NK-92 treated with Interleukin-12 subunit alpha and Interleukin-12 subunit beta, amount 100 ng/mL, for 24 hours (cell line): ENCODE data around the gene PDYN.

Experiments
- DNase-seq: peaks from one replicate; lab custom pipeline; 2025; lab: John Stamatoyannopoulos, UW

Gene PDYN

DNA sequence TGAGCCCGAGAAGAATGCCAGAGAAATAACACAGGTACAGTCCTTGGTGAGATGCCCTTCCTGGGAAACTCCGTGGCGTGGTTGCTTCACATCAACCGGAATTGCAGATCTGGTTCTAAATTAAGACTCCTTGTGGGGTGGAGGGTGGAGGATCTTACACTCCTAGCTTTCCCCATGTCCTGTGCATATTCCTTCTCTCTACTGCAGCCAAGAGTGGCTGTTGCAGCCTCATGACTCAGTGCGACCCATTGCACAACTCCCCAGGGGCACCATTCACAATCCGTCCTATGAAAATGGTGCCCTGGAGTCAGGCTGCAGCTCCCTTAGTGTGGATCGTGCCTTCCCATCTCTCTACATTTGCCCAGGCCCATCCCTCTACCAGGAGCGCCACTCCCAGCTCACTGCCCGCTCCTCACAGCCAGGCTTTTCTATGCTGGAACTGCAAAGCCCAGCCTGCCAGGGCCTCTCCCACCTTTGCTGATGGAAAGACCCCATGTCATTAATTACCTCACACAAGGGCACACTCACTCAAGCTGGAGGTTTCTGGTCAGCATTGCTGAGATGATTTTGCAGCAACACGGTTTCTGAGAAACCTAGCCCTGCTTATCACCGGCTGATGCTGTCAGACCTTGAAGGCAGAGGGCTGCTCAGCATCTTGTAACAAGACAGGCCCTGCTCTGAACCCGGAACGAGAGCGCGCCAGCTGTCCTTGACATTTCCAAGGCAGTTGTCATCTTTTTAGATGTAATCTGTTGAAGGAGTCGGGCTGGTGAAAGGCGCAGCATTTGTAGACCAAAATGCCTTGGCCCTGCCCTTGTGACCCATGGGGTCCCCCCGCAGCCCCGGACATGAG, 58.9 kb downstream of the PDYN start:
- DNase-seq, result peak; percentile 72

DNA sequence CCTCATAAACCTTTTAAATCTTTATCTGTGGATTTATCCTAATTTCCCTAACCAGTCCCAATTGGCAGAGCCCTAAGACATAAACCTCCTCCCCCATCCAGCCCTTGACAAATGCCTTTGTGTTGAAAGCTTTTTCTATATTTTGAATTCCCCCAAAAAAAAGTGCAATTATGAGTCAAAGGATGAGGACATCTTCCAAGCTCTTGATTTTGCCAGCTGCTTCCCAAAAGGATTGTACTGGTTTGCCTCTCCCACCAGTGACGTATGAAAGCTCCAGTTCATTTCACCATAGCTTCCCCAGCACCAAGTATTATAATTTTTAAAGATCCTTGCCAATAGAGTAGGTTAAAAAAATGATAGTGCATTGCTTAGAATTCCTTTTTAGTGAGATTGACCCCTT, 59.7 kb downstream of the PDYN start:
- DNase-seq, result no peak

DNA sequence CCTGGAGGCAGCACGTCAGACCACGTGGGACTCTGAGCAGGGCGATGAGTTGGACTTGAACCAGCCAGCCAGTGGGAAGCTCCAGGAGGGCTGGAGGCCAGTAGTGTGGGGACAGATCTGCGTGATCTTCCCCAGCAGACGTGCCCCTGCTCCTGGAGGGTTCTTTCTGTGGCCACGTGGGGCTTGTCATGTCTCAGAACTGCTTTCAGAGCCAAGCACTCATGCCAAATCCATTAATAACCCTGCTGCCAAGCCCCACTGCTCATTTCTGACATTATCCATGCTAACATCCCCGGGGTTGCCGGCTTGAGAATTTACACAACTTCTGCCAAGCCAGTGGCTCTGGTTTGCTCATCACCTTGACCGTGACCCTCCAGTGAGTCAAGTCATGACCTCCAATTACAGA, 60.4 kb downstream of the PDYN start:
- no peak for DNase-seq

DNA sequence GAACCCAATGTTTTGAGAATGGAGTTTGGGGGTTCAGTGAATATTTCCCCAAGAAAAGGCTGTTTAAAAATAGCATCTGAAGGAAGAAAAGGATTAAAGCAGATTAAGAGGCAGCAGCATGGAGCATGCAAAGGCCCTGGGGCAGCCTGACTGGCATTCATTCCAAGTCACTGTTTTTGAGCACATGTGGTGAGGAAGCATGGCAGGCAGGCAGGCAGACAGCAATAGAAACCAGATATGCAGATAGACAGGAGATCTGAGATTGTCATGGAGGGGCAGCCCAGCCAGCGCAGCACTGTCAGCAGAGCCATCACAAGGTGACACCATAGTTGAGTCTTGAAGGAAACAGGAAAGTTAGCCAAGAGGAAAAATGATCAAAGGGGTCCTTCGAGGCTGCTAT, 60.9 kb downstream of the PDYN start:
- no peak for DNase-seq

DNA sequence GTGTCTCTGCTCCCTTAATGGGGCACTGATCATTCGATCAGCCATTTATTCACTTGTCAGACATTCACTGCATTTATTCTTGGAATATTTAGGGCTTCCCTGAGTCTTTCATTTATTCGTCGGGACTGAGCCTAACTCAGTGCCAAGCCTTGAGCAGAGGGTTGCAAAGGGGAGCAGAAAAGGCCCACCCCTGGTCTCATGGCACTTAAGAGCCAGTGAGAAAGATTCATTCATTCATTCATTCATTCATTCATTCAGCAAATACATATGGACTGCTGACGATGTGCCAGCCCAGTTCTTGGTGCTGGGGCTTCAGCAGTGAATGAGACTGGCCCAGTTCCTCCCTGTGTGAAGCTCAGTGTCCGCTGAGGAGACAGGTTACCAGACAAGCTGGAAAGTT, 62.0 kb downstream of the PDYN start:
- DNase-seq, result no peak

DNA sequence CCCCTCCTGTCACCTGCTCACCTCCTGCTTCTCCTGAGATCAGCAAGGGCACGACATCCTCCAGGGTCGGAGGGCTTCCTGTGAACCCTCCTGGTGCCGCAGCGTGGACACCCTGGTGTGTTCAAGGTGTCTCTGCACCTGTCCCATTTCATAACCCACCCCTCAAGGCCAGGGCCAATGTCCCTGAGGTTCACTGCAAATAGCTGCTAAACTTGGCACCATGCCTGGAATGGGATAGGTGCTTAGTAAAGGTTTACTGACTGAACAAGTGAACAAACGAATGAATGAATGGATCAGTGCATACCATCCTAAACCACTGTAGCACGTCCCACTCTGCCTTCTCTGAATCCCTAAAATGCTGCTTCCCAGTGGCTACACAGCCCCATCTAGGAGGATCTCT, 63.7 kb downstream of the PDYN start:
- no peak for DNase-seq

DNA sequence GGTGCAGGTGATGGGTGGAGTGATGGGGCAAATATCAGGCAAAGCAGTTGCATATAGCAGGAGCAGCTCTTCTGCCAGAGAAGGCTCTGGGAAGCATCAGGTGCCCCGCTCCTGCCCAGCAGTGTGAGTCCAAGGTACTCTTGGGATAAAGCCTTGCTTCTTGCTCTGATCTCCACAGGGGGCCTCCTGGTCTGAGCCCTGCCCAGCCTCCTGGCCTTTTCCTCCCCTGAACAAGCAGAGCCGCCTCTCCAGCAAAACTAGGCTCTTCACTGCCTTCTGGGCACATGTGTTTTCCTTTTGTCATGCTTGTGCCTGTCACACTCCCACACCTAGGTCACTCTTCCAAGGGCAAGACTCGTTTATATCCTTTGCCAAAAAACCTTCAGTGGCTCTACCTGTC, 64.4 kb downstream of the PDYN start:
- no peak for DNase-seq

DNA sequence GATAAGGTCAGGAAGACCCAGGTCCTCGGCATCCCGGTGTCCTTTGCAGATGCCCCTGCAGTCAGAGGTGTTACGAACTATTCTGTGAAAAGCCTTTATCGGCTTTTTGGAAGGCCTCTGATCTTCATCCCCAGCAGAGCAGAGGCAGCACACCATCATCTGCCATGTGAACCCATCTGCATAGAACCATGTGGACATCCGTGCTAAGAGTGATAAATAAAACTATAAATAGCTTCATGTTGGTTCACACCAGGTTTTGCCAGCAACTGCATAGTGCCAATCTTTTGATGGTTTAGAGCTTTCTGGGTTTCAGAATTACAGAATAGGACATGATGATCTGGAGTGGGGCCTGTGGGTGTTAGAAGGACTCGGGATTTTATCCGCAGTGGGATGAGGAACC, 65.1 kb downstream of the PDYN start:
- DNase-seq, result no peak
